ENCODE data around the gene SUSD5. TPM values are rescaled to one million over a fixed set of nuclear protein-coding genes. Genes with fewer than 3 reads are reported as not detected.
"Not testable (repeated sequence)": the region's sequence is repeated elsewhere in the genome, so short reads cannot be mapped to it uniquely, and the experiment has no call there.

SUSD5 gene
- total RNA-seq, 1 donor from 2014 or later, result 0.80 TPM

GRCh38 chr3:33186524-33187367, 31.9 kb downstream of the SUSD5 start:
- Histone ChIP-seq H3K27ac (replicated peaks) (no peak overlapping the region), H3K36me3 (no peaks in the 10 kb centered on the region), H3K4me1 (no peaks in the 10 kb centered on the region), H3K9me3 (replicated peaks) (peaks cover 9% of the 10 kb centered on the region), H3K27me3 (ENCODE audit: low read depth) (no peaks in the 10 kb centered on the region), H3K4me3 (no peak overlapping the region)
- TF ChIP-seq CTCF (IDR thresholded peaks at IDR 0.05; ENCODE audit: borderline replicate concordance), result no peak
- intact Hi-C loops (cut with micrococcal nuclease), result no loop called here
- DNase-seq, result no peak

- Histone ChIP-seq H3K9me3 (replicated peaks) (peaks cover 9% of the 10 kb centered on the region), H3K4me1 (no peaks in the 10 kb centered on the region), H3K27ac (replicated peaks) (no peak overlapping the region), H3K4me3 (no peak overlapping the region), H3K36me3 (no peaks in the 10 kb centered on the region), H3K27me3 (ENCODE audit: low read depth) (no peaks in the 10 kb centered on the region)
- no peak for TF ChIP-seq CTCF (IDR thresholded peaks at IDR 0.05; ENCODE audit: borderline replicate concordance)
- intact Hi-C loops (cut with micrococcal nuclease), result no loop called here
- DNase-seq, result no peak
Observed at GRCh38 chr3:33184863-33185262, 33.7 kb downstream of the SUSD5 start.

GRCh38 chr3:33181641-33182040, 37.0 kb downstream of the SUSD5 start:
- H3K36me3 ChIP-seq; H3K4me1 ChIP-seq; H3K27me3 ChIP-seq (ENCODE audit: low read depth); intact Hi-C loops (cut with micrococcal nuclease); H3K27ac ChIP-seq (replicated peaks); H3K4me3 ChIP-seq; DNase-seq: not testable (repeated sequence)
- peaks cover 23% of the 10 kb centered on the region for H3K9me3 ChIP-seq (replicated peaks)

GRCh38 chr3:33181229-33181628, 37.4 kb downstream of the SUSD5 start:
- Histone ChIP-seq H3K36me3 (no peaks in the 10 kb centered on the region), H3K4me1 (no peaks in the 10 kb centered on the region), H3K27me3 (ENCODE audit: low read depth) (no peaks in the 10 kb centered on the region), H3K27ac (replicated peaks) (no peak overlapping the region), H3K9me3 (replicated peaks) (peaks cover 23% of the 10 kb centered on the region), H3K4me3 (no peak overlapping the region)
- DNase-seq, result no peak
- intact Hi-C loops (cut with micrococcal nuclease), result no loop called here
- no peak for TF ChIP-seq CTCF (IDR thresholded peaks at IDR 0.05; ENCODE audit: borderline replicate concordance)

GRCh38 chr3:33179132-33179531, 39.5 kb downstream of the SUSD5 start:
- Histone ChIP-seq H3K4me3 (no peak overlapping the region), H3K36me3 (no peaks in the 10 kb centered on the region), H3K27ac (replicated peaks) (no peak overlapping the region), H3K27me3 (ENCODE audit: low read depth) (no peaks in the 10 kb centered on the region), H3K9me3 (replicated peaks) (peaks cover 23% of the 10 kb centered on the region), H3K4me1 (peaks cover 9% of the 10 kb centered on the region)
- TF ChIP-seq CTCF (IDR thresholded peaks at IDR 0.05; ENCODE audit: borderline replicate concordance), result no peak
- no peak for DNase-seq
- intact Hi-C loops (cut with micrococcal nuclease), result no loop called here

GRCh38 chr3:33174711-33175414, 43.7 kb downstream of the SUSD5 start:
- no peaks in the 10 kb centered on the region for H3K27me3 ChIP-seq (ENCODE audit: low read depth)
- H3K36me3 ChIP-seq, result no peaks in the 10 kb centered on the region
- H3K4me1 ChIP-seq, result peaks cover 18% of the 10 kb centered on the region
- TF ChIP-seq CTCF (IDR thresholded peaks at IDR 0.05; ENCODE audit: borderline replicate concordance), result no peak
- H3K4me3 ChIP-seq, result no peak overlapping the region
- H3K9me3 ChIP-seq (replicated peaks), result peaks cover 14% of the 10 kb centered on the region
- no peak overlapping the region for H3K27ac ChIP-seq (replicated peaks)
- DNase-seq, result no peak
- intact Hi-C loops (cut with micrococcal nuclease), result no loop called here

All from left ventricle myocardium inferior (tissue), 1 donor.